LoVo (cell line): ENCODE measurements around the gene SLC30A7.
A peak's percentile ranks its signal among the peaks of the same experiment; 100 is the strongest.

ENCODE experiments used
- DNase-seq: peaks from one replicate; pipeline ENCODE4 v3.0.0-alpha.2; 2016; ENCODE audit warnings: low spot score

The SLC30A7 gene

GRCh38 chr1:100982793-100983192, 86.9 kb downstream of the SLC30A7 start:
- no peak for DNase-seq

- no peak for DNase-seq
Measured at GRCh38 chr1:100988121-100988520, 92.2 kb downstream of the SLC30A7 start.

- no peak for DNase-seq
Measured at GRCh38 chr1:100989306-100990077, 93.6 kb downstream of the SLC30A7 start.

- DNase-seq = no peak
Measured at GRCh38 chr1:100995198-100995988, 99.5 kb downstream of the SLC30A7 start.

- no peak for DNase-seq
Measured at GRCh38 chr1:100998426-100998825, 102.5 kb downstream of the SLC30A7 start.

GRCh38 chr1:101000131-101000873, 104.4 kb downstream of the SLC30A7 start:
- DNase-seq = no peak

GRCh38 chr1:101002551-101002950, 106.7 kb downstream of the SLC30A7 start:
- no peak for DNase-seq

- no peak for DNase-seq
Measured at GRCh38 chr1:101003012-101003650, 107.2 kb downstream of the SLC30A7 start.

- DNase-seq = no peak
Measured at GRCh38 chr1:101004061-101004460, 108.2 kb downstream of the SLC30A7 start.

GRCh38 chr1:101004670-101005069, 108.8 kb downstream of the SLC30A7 start:
- no peak for DNase-seq

GRCh38 chr1:101005183-101005582, 109.3 kb downstream of the SLC30A7 start:
- no peak for DNase-seq

- no peak for DNase-seq
Measured at GRCh38 chr1:101005871-101006270, 110.0 kb downstream of the SLC30A7 start.

- no peak for DNase-seq
Measured at GRCh38 chr1:101006553-101006952, 110.7 kb downstream of the SLC30A7 start.

GRCh38 chr1:101008229-101008834, 112.4 kb downstream of the SLC30A7 start:
- no peak for DNase-seq

GRCh38 chr1:101013776-101014175, 117.9 kb downstream of the SLC30A7 start:
- no peak for DNase-seq

- no peak for DNase-seq
Measured at GRCh38 chr1:101017448-101017847, 121.6 kb downstream of the SLC30A7 start.

GRCh38 chr1:101022294-101022693, 126.4 kb downstream of the SLC30A7 start:
- no peak for DNase-seq

GRCh38 chr1:101025283-101025656, 129.4 kb downstream of the SLC30A7 start:
- peak; percentile 10 for DNase-seq

- DNase-seq = peak; percentile 87
Measured at GRCh38 chr1:101025657-101026429, 130.0 kb downstream of the SLC30A7 start, which contains the start of gene DPH5. DPH5 (minus strand) TSS chr1:101025784; CDS start chr1:101025443, 341 bp downstream.

- DNase-seq = no peak
Measured at GRCh38 chr1:101026430-101026788, 130.5 kb downstream of the SLC30A7 start.
